Endometrial microvascular endothelial cells (primary cell): Measurements from ENCODE around the gene ANKRD40. TPM values are rescaled to one million over a fixed set of nuclear protein-coding genes. Genes with fewer than 3 reads are reported as not detected.

ENCODE experiments used
- in situ Hi-C: cut with HindIII; loops from 2 replicates; pipeline ENCODE4 v1.10.0; 2017; ENCODE audit warnings: low sequenced_read_pairs, low pct_unique_long_range_greater_than_20kb; ENCODE audit errors: inconsistent ontology term
- total RNA-seq: library from RNA; depleted of rRNA; stranded (reverse); fragments of >200 nt; gene quantifications from one replicate; pipeline ENCODE4 v1.2.3, GENCODE V29; 2015; ENCODE audit errors: inconsistent ontology term

The ANKRD40 gene
- total RNA-seq, 1 donor from 2014 or later, result 43.2 TPM

DNA sequence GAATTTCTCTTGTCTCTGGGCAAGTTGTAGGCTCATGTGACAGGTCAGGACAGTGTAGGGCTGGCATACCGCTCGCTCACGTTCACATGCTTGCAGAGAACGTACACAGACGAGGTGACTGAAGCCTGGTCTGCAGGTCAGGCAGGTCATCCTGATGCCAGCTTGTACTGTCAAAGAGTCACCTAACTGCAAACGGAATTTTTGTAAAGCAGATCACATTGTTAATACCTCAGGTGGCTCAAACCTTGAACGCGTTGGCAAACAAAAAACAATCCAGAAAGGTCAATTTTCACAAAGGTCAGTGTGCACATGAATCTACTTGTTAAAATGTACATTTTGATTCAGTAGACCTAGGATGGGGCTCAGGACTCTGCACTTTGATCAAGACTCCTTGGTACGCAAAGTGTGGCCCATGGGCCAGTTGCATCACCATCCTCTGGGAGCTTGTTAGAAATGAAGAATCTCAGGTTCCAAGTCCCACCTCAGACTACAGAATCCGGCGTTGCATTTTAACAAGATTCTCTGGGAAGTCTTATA, 28.6 kb downstream of the ANKRD40 start:
- in situ Hi-C loops, result no loop called here

DNA sequence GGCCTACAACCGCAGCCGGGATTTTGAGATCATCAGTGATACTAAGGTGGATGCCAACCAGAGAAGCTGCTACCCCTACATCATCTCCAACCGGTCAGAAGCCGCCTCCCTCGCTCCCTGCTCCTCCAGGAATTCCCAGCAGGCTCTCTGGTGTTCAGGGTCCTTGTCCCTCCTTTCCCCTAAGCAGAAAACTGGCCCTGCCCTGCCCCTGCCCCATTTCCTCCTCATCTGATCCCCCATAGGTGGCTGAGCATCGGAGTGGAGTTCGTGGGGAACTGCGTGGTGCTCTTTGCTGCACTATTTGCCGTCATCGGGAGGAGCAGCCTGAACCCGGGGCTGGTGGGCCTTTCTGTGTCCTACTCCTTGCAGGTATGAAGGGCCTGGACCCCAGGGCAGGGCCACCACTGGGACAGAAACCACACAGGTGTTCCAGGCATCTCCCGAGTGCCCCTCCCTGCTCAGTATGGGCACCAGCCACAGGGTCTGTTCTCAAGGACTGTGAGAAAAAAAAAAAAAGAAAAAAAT, 29.8 kb downstream of the ANKRD40 start:
- in situ Hi-C loops, result no loop called here

DNA sequence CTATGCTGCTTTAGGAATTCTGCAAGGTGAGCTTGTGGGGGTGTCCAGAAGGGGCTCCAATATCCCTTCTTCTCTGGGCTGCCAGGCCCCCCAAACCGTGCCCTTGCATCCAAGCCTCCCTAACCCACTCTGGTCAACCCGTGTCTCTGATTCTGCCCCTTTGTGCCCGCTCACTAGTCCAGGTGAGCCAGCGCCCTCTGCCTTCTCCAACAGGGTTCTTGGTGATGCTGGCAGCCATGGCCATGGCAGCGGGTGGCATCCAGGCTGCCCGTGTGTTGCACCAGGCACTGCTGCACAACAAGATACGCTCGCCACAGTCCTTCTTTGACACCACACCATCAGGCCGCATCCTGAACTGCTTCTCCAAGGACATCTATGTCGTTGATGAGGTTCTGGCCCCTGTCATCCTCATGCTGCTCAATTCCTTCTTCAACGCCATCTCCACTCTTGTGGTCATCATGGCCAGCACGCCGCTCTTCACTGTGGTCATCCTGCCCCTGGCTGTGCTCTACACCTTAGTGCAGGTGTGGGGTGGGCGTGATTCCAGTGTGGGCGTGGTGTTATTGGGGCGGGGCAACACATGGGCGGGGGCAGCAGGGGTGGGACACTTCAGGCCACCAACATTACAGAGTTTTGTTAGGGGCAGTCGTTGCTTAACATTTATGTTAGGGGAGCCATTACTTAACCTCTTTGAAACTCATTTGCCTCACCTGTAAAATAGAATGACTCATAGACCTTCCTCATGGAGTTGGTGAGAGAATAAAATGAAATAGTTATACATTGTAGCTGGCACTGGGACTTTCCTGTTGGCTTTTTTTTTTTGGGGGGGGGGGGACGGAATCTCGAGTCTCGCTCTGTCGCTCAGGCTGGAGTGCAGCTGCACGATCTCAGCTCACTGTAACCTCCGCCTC, 31.4 kb downstream of the ANKRD40 start:
- in situ Hi-C loops, result no loop called here

DNA sequence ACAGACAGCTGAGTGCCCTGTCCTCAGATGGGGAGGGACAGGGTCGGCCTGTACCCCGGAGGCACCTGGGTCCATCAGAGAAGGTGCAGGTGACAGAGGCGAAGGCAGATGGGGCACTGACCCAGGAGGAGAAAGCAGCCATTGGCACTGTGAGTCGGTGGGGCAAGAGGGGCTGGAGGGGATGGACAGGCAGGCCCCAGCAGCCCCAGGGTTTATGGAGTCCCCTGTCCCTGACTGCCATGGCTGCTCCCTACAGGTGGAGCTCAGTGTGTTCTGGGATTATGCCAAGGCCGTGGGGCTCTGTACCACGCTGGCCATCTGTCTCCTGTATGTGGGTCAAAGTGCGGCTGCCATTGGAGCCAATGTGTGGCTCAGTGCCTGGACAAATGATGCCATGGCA, 32.1 kb downstream of the ANKRD40 start:
- in situ Hi-C loops, result no loop called here

DNA sequence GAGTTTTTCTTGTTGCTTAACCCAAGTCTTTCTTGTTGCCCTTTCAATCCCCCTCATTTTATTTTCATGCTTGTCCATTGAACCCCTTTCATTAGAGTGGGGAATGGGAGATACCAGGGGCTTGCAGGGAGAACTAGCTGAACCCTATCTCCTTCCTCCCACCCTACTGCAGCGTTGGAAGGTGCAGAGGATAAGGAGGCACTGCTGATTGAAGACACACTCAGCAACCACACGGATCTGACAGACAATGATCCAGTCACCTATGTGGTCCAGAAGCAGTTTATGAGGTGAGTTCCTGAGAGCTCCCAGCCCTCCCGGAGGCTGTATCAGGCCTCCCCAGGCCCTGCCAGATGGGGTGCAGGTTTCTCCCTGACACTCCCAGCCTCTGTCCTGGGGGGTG, 32.5 kb downstream of the ANKRD40 start:
- in situ Hi-C loops, result no loop called here

DNA sequence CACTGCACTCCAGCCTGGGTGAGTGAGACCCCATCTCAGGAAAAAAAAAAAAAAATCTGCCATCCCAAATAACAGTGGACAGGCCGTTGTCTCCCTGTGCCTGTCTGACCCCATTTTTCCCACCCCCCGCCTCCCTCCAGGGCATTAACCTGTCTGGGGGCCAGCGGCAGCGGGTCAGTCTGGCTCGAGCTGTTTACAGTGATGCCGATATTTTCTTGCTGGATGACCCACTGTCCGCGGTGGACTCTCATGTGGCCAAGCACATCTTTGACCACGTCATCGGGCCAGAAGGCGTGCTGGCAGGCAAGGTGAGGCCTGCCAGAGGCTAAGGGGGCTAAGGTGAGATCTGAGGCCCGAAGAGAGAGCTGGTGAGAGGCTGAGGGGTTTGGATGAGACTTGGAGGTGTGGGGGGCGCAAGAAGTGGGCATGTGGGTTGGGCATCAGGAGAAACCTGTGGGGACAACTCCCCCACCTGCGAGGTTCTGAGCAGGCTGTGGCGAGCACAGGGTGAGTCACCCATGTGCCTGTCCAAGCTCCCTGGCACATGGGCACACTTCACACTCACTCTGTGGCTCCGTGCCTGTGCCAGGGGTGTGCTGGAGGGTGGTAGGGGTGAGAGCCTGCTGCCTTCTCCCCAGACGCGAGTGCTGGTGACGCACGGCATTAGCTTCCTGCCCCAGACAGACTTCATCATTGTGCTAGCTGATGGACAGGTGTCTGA, 34.7 kb downstream of the ANKRD40 start:
- in situ Hi-C loops, result no loop called here

DNA sequence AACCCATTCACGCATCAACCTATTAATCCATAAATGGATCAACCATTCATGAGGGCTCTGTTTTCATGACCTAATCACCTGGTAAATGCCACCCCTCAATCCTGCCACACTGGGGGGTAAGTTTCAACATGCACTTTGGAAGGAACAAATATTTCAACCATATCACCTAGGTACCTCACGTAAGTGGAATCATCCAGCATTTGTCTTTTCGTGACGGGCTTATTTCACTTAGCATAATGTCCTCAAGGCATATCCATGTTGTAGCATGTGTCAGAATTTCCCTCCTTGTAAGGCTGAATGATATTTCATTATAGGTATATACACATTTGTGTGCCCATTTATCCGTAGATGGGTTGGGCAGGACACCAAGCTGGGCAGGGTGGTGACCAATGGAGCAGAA, 35.6 kb downstream of the ANKRD40 start:
- in situ Hi-C loops, result no loop called here

DNA sequence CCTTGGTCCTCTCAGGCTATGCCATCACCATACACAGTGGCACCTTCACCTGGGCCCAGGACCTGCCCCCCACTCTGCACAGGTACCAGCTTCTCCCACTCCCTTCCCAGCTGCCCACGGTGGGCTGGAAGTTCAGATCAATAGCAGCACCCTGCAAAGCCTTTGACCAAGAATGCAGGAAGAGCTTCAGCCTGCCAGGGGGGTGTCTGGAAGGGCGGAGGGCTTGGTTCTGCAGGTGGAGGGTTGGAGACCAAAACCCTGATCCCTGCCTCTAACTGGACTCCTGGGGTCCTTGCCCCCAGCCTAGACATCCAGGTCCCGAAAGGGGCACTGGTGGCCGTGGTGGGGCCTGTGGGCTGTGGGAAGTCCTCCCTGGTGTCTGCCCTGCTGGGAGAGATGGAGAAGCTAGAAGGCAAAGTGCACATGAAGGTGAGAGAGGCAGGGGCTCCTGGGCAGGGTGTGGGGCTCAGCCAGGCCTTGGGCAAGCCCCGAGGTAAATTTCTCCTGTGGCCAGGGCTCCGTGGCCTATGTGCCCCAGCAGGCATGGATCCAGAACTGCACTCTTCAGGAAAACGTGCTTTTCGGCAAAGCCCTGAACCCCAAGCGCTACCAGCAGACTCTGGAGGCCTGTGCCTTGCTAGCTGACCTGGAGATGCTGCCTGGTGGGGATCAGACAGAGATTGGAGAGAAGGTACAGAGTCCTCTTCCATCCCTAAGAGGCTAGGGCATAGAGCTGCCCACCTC, 38.7 kb downstream of the ANKRD40 start:
- in situ Hi-C loops, result no loop called here

DNA sequence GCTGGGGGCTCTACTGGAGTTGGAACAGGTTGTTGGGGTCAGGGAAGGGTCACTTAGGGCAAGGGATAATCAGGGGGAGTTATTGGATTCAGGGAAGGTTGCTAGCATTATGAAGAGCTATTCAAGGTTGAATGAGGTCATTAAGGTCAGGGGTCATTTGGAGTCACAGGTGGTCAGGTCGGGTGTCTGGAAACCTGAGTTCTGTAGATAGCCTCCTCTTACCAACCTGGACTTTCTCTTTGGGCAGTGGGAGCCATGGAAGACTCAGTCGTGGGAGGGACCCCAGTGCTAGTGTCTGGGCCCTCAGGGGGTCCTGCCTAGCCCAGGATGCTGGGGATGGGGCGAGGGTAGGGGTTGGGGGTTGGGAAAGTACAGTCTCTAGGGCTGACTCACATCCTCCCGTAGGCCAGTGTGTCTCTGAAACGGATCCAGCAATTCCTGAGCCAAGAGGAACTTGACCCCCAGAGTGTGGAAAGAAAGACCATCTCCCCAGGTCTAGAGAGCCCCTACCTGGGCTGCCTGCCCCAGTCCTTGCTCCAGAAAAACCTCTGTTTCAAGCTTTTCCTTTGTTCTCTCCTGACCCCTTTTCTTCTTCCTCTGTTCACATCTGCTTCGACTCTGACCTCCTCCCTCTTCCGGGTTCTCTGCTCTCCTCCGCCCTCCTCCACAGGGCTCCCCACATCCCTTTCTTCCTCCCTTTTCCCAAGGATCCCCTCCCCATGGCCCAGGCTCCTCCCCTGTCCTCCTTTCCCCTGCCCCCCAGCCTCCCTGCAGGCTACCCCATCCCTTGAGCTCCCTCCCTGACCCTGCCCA, 39.5 kb downstream of the ANKRD40 start:
- in situ Hi-C loops, result no loop called here

DNA sequence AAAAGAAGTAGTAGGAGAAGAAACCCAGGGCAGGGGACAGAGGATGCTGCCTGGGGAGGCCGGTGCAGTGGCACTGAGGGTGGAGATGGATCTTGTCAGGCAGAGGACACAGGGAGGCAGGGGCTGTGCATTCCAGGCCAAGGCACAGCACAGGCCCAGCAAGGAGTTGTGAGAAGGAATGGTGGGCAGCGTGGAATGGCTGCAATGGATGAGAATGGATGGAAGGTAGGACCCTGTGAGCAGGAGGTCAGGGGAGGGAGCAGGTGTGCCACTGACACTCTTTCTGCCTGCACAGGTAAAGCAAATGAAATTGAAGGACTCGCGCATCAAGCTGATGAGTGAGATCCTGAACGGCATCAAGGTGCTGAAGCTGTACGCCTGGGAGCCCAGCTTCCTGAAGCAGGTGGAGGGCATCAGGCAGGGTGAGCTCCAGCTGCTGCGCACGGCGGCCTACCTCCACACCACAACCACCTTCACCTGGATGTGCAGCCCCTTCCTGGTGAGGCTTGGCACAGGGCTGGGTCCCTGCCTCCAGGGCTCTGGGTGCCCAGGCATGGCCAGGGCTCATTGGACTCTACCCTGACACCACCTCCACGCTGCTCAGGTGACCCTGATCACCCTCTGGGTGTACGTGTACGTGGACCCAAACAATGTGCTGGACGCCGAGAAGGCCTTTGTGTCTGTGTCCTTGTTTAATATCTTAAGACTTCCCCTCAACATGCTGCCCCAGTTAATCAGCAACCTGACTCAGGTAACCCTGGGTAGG, 40.3 kb downstream of the ANKRD40 start:
- in situ Hi-C loops, result no loop called here

DNA sequence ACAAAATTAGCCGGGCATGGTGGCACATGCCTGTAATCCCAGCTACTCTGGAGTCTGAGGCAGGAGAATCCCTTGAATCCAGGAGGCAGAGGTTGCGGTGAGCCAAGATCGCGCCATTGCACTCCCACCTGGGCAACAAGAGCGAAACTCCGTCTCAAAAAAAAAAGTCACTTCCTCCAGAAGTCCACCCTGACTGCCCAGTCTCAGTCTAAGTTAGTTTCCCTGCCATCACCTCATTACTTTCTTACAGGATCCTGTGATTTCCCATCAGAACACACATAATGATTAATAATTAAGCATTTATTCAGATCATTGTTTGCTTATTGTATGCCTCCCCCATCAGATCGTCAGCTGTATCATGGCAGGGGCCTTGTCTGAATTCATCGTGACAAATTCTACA, 41.4 kb downstream of the ANKRD40 start:
- in situ Hi-C loops, result no loop called here

DNA sequence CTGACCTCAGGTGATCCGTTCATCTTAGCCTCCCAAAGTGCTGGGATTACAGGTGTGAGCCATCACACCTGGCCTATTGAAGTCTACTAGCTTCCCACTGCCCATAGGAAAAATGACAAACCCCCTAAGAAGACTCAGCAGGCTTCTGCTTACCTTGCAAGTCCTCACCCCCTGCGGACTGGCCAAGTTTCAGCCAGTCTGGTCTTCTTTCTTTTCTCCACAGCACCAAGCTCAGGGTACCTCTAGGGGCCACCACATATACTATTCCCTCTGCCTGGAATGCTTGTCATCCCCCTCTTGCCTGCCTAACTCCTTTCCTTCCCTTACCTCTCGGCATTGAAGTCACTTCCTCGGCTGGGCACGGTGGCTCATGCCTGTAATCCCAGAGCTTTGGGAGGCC, 41.9 kb downstream of the ANKRD40 start:
- in situ Hi-C loops, result no loop called here

DNA sequence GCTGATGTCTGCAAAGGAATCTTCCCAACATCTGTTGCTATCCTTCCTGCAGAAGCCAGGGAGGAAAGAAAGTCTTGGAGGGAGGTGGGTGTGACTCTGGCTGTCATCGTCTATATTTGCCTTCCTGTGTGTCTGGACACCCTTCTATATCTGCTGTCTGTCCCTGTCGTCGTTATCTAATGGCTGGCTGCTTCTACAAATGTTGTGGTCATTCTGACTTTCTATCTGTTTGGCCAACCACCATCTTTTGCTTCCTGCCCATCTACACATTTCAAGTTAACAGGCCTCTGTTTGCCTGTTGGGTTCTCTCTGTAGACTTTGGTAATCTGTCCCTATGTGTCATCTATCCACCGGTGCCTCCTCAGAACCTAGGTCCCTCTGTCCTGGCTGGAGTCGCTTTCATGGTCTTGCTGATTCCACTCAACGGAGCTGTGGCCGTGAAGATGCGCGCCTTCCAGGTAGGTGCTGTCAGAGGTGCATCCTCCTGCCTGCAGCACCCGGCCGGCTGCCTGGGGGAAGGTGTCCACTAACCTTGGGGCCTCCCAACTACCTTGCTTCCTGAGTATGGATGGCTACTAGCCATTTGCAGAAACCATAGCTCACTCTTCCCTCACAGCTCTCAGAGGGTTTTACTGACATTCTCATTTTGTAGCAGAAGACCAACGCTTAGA, 42.8 kb downstream of the ANKRD40 start:
- in situ Hi-C loops, result no loop called here

DNA sequence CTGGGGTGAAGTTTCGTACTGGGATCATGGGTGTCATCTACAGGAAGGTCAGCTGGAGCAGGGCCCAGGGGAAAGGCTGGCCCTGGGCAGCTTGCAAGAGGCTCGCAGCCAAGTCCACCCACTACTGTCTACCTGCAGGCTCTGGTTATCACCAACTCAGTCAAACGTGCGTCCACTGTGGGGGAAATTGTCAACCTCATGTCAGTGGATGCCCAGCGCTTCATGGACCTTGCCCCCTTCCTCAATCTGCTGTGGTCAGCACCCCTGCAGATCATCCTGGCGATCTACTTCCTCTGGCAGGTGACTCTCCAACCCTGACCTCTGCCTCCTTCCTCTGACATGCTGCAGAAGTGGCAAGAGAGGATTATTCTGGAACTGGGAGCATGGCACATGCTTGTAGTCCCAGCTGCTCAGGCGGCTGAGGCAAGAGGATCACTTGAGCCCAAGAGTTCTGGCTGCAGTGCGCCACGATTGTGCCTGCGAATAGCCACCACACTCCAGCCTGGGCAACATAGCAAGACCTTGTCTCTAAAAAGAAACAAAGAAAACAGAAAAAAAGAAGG, 43.8 kb downstream of the ANKRD40 start:
- in situ Hi-C loops, result no loop called here

DNA sequence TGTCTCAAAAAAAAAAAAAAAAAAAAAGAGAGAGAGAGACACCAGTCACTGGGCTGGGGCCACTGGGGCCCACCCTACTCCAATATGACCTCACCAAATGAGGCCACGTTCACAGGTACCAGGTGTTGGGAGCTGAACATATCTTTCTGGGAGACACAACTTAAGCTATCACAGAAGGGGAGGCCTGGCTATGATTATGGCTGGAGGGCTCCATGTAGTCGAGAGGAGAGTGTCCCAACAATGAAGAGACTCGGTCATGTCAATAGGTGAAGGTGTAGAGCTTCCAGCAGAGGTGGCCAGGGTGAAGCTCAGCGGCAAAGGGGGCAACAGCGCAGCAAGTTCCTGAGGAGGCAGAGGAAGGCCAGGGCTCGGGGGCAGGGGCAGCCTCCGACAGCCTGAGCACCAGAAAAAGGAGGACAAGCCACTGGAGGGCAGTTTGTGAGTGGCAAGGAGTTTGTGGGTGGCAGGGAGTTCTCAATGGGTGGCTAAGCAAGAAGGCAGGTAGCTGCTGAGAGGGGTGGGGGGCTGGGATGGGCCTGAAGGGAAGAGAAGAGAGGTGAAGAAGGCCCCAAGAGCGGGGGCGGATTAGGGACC, 45.0 kb downstream of the ANKRD40 start:
- in situ Hi-C loops, result no loop called here

DNA sequence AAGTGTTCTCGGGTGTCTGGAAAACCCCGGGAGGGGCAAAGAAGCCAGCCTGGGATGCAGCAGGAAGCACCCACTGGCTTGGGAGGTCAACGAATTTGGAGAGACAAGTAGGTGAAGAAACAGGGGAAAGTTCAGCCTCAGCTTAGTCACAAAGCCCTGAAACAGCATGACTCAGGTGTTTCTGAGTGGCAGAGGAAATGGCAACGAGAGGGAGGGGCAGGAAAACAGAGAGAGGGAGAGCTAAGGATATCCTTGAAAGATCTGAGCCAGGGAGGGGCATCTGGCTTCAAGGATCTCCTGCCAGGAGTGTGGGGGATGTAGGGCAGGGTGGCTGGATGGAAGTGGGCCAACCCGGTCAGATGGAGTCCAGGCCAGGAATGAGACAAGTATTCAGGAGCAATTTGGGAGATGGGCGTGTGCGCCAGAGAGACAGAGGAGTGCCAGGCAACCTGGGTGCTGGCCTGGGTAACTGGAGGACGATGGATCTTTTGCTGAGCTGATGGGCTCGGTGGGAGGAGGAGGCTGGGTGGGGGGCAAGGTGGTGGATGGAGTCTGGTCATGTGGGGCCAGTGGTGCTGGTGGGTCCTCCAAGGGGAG, 45.8 kb downstream of the ANKRD40 start:
- in situ Hi-C loops, result no loop called here
